SK-N-SH (cell line): Measurements from ENCODE around the gene CETN1.

Source experiments
- CHD2 ChIP-seq: fragments of 150-350 bp; IDR thresholded peaks from 2 replicates; pipeline ENCODE4 v1.6.1; 2018; ENCODE audit warnings: low read length; ENCODE audit not compliant: partially characterized antibody
- CTCF ChIP-seq: fragments of 200-600 bp; sonication (generic); IDR thresholded peaks from 2 replicates; pipeline ENCODE4 v1.6.1; 2017; ENCODE audit warnings: antibody characterized with exemption, mild to moderate bottlenecking, moderate library complexity
- GATA2 ChIP-seq: sonication (generic); formaldehyde crosslinking; IDR thresholded peaks from 2 replicates; pipeline ENCODE4 v1.5.0; 2020; ENCODE audit warnings: mild to moderate bottlenecking, missing genetic modification reagents
- JUND ChIP-seq: IDR thresholded peaks from 2 replicates; pipeline ENCODE4 v1.4.0; 2012
- MXI1 ChIP-seq: IDR thresholded peaks from 2 replicates; pipeline ENCODE4 v1.6.1; 2012; ENCODE audit warnings: mild to moderate bottlenecking, low read depth, low read length, improper control_type of control experiment
- RAD21 ChIP-seq: IDR thresholded peaks from 2 replicates; pipeline ENCODE4 v1.6.1; 2012; ENCODE audit warnings: mild to moderate bottlenecking, low read length
- TAF1 ChIP-seq: IDR thresholded peaks from 2 replicates; pipeline ENCODE4 v1.6.1; 2012; ENCODE audit warnings: low read depth, mild to moderate bottlenecking, low read length, moderate library complexity, borderline replicate concordance
- TEAD4 ChIP-seq: IDR thresholded peaks from 2 replicates; pipeline ENCODE4 v1.4.0; 2012; ENCODE audit warnings: mild to moderate bottlenecking, borderline replicate concordance; ENCODE audit not compliant: insufficient read depth
- YY1 ChIP-seq: IDR thresholded peaks from 2 replicates; pipeline ENCODE4 v1.4.0; 2012; ENCODE audit warnings: low read depth, mild to moderate bottlenecking

GRCh38 chr18:570697-571096 lies 9.5 kb upstream of the CETN1 start:
- no peak for TF ChIP-seq CTCF
- TF ChIP-seq TAF1, result no peak
- TF ChIP-seq YY1, result no peak
- TF ChIP-seq TEAD4, result no peak
- TF ChIP-seq RAD21, result no peak
- TF ChIP-seq MXI1, result no peak
- TF ChIP-seq JUND, result no peak
- TF ChIP-seq CHD2, result no peak
- TF ChIP-seq GATA2, result no peak
